Measurements from ENCODE around the gene GFM1. TPM values are rescaled to one million over a fixed set of nuclear protein-coding genes. Genes with fewer than 3 reads are reported as not detected.

The GFM1 gene
- total RNA-seq, 4 donors from 2014 or later: 29.4 to 48.5 (median 45.5) TPM

- peaks cover 0 to 84% (median 4%) of the 10 kb centered on the region in 3 donors for H3K36me3 ChIP-seq
- WGBS, 2 donors: 97% methylated on average over 2 of the region's 2 CpGs
- H3K9me3 ChIP-seq: no peaks in the 10 kb centered on the region
- no peak overlapping the region for H3K27ac ChIP-seq
- TF ChIP-seq EP300 (IDR thresholded peaks at IDR 0.05) (no peak), POLR2A (IDR thresholded peaks at IDR 0.05) (no peak), CTCF (IDR thresholded peaks at IDR 0.05) (no peak)
- H3K27me3 ChIP-seq: no peaks in the 10 kb centered on the region
- peaks cover 0 to 19% (median 0%) of the 10 kb centered on the region in 4 donors for H3K4me1 ChIP-seq
- DNase-seq (ENCODE audit: low spot score in 2 of 2): no peak
- H3K4me3 ChIP-seq: no peak overlapping the region
Observed at GRCh38 chr3:158651192-158651591, 6.9 kb downstream of the GFM1 start.

GRCh38 chr3:158652463-158652862 is 8.1 kb downstream of the GFM1 start:
- no peak for DNase-seq (ENCODE audit: low spot score in 2 of 2)
- Histone ChIP-seq H3K27ac (no peak overlapping the region), H3K4me3 (no peak overlapping the region), H3K9me3 (no peaks in the 10 kb centered on the region), H3K27me3 (no peaks in the 10 kb centered on the region), H3K36me3 (peaks cover 0 to 83% (median 4%) of the 10 kb centered on the region in 3 donors), H3K4me1 (peaks cover 0 to 8% (median 0%) of the 10 kb centered on the region in 4 donors)
- no peak for TF ChIP-seq EP300 (IDR thresholded peaks at IDR 0.05)
- no peak for TF ChIP-seq CTCF (IDR thresholded peaks at IDR 0.05)
- TF ChIP-seq POLR2A (IDR thresholded peaks at IDR 0.05): no peak
- WGBS, 2 donors: 89 to 91% methylated on average over 3 of the region's 3 CpGs

DNA sequence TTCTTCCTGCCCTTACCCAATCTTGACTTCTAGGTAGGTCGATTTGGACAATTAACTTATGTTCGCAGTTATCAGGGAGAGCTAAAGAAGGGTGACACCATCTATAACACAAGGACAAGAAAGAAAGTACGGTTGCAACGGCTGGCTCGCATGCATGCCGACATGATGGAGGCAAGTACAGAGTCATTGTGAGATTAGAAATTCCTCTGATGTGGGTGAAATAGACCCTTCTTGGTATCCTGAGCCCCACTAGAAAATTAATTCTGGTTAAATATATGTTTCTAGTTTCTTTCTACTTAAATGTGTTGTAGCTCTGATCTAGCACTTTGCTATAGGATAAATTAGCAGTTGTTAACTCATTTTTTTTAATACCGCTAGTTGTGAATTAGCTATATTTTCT is 14.6 kb downstream of the GFM1 start:
- Histone ChIP-seq H3K9me3 (no peaks in the 10 kb centered on the region), H3K4me3 (no peak overlapping the region), H3K27ac (peak overlapping the region in 1 of 4 donors; percentile 58), H3K36me3 (peaks cover 0 to 79% (median 7%) of the 10 kb centered on the region in 3 donors), H3K4me1 (peaks cover 0 to 8% (median 0%) of the 10 kb centered on the region in 4 donors), H3K27me3 (no peaks in the 10 kb centered on the region)
- TF ChIP-seq POLR2A (IDR thresholded peaks at IDR 0.05) (no peak), EP300 (IDR thresholded peaks at IDR 0.05) (no peak), CTCF (IDR thresholded peaks at IDR 0.05) (no peak)
- DNase-seq (ENCODE audit: low spot score in 2 of 2): no peak
- WGBS, 2 donors: 93% methylated on average over 7 of the region's 7 CpGs

- Histone ChIP-seq H3K27me3 (no peaks in the 10 kb centered on the region), H3K9me3 (no peaks in the 10 kb centered on the region), H3K4me1 (peaks cover 0 to 8% (median 0%) of the 10 kb centered on the region in 4 donors), H3K27ac (peak overlapping the region in 2 of 4 donors; percentile 38 to 58), H3K36me3 (peaks cover 0 to 79% (median 7%) of the 10 kb centered on the region in 3 donors), H3K4me3 (no peak overlapping the region)
- TF ChIP-seq POLR2A (IDR thresholded peaks at IDR 0.05): no peak
- peak; percentile 43 to 61 (median 57) for TF ChIP-seq CTCF (IDR thresholded peaks at IDR 0.05)
- TF ChIP-seq EP300 (IDR thresholded peaks at IDR 0.05): peak in 1 of 2 donors; percentile 10
- 45 to 49% methylated on average over 7 of the region's 7 CpGs for WGBS, 2 donors
- DNase-seq (ENCODE audit: low spot score in 2 of 2): peak in 1 of 2 donors; percentile 82
Observed at GRCh38 chr3:158659454-158660237, 15.3 kb downstream of the GFM1 start.

- H3K9me3 ChIP-seq: no peaks in the 10 kb centered on the region
- H3K27ac ChIP-seq: no peak overlapping the region
- H3K36me3 ChIP-seq: peaks cover 0 to 77% (median 6%) of the 10 kb centered on the region in 3 donors
- H3K27me3 ChIP-seq: no peaks in the 10 kb centered on the region
- DNase-seq (ENCODE audit: low spot score in 2 of 2): no peak
- H3K4me3 ChIP-seq: no peak overlapping the region
- TF ChIP-seq CTCF (IDR thresholded peaks at IDR 0.05) (no peak), POLR2A (IDR thresholded peaks at IDR 0.05) (no peak), EP300 (IDR thresholded peaks at IDR 0.05) (no peak)
- peaks cover 0 to 8% (median 0%) of the 10 kb centered on the region in 4 donors for H3K4me1 ChIP-seq
- whole genome bisulfite sequencing, 2 donors: 89 to 91% methylated on average over 4 of the region's 4 CpGs
Observed at GRCh38 chr3:158660711-158661110, 16.4 kb downstream of the GFM1 start.

Data from tibial nerve (tissue), 4 donors.